Measurements from ENCODE around the gene PRKCE.

The PRKCE gene

GRCh38 chr2:46094689-46095088 lies 443.2 kb downstream of the PRKCE start:
- H3K4me3 ChIP-seq (ENCODE audit: low read length): no peak overlapping the region
- no peak for TF ChIP-seq ZNF274 (IDR thresholded peaks at IDR 0.05; ENCODE audit: low read depth, low read length)

GRCh38 chr2:46095830-46096229 lies 444.4 kb downstream of the PRKCE start:
- H3K4me3 ChIP-seq (ENCODE audit: low read length): no peak overlapping the region
- TF ChIP-seq ZNF274 (IDR thresholded peaks at IDR 0.05; ENCODE audit: low read depth, low read length): no peak

GRCh38 chr2:46096260-46096659 lies 444.8 kb downstream of the PRKCE start:
- no peak for TF ChIP-seq ZNF274 (IDR thresholded peaks at IDR 0.05; ENCODE audit: low read depth, low read length)
- H3K4me3 ChIP-seq (ENCODE audit: low read length): no peak overlapping the region

- no peak overlapping the region for H3K4me3 ChIP-seq (ENCODE audit: low read length)
- TF ChIP-seq ZNF274 (IDR thresholded peaks at IDR 0.05; ENCODE audit: low read depth, low read length): no peak
These were observed 446.4 kb downstream of the PRKCE start for GRCh38 chr2:46097714-46098480.

GRCh38 chr2:46098621-46099062 lies 447.2 kb downstream of the PRKCE start:
- no peak for TF ChIP-seq ZNF274 (IDR thresholded peaks at IDR 0.05; ENCODE audit: low read depth, low read length)
- H3K4me3 ChIP-seq (ENCODE audit: low read length): no peak overlapping the region

GRCh38 chr2:46101557-46102220 lies 450.2 kb downstream of the PRKCE start:
- H3K4me3 ChIP-seq (ENCODE audit: low read length): no peak overlapping the region
- TF ChIP-seq ZNF274 (IDR thresholded peaks at IDR 0.05; ENCODE audit: low read depth, low read length): no peak

- no peak for TF ChIP-seq ZNF274 (IDR thresholded peaks at IDR 0.05; ENCODE audit: low read depth, low read length)
- no peak overlapping the region for H3K4me3 ChIP-seq (ENCODE audit: low read length)
These were observed 455.2 kb downstream of the PRKCE start for GRCh38 chr2:46106690-46107089.

GRCh38 chr2:46114996-46115395 lies 463.5 kb downstream of the PRKCE start:
- no peak overlapping the region for H3K4me3 ChIP-seq (ENCODE audit: low read length)
- TF ChIP-seq ZNF274 (IDR thresholded peaks at IDR 0.05; ENCODE audit: low read depth, low read length): no peak

- no peak overlapping the region for H3K4me3 ChIP-seq (ENCODE audit: low read length)
- TF ChIP-seq ZNF274 (IDR thresholded peaks at IDR 0.05; ENCODE audit: low read depth, low read length): no peak
These were observed 464.7 kb downstream of the PRKCE start for GRCh38 chr2:46116150-46116549.

GRCh38 chr2:46116553-46116991 lies 465.1 kb downstream of the PRKCE start:
- TF ChIP-seq ZNF274 (IDR thresholded peaks at IDR 0.05; ENCODE audit: low read depth, low read length): no peak
- H3K4me3 ChIP-seq (ENCODE audit: low read length): no peak overlapping the region

GRCh38 chr2:46117379-46117778 lies 465.9 kb downstream of the PRKCE start:
- TF ChIP-seq ZNF274 (IDR thresholded peaks at IDR 0.05; ENCODE audit: low read depth, low read length): no peak
- H3K4me3 ChIP-seq (ENCODE audit: low read length): no peak overlapping the region

GRCh38 chr2:46117994-46118393 lies 466.5 kb downstream of the PRKCE start:
- no peak for TF ChIP-seq ZNF274 (IDR thresholded peaks at IDR 0.05; ENCODE audit: low read depth, low read length)
- no peak overlapping the region for H3K4me3 ChIP-seq (ENCODE audit: low read length)

GRCh38 chr2:46118656-46119371 lies 467.3 kb downstream of the PRKCE start:
- TF ChIP-seq ZNF274 (IDR thresholded peaks at IDR 0.05; ENCODE audit: low read depth, low read length): no peak
- H3K4me3 ChIP-seq (ENCODE audit: low read length): no peak overlapping the region

- TF ChIP-seq ZNF274 (IDR thresholded peaks at IDR 0.05; ENCODE audit: low read depth, low read length): no peak
- H3K4me3 ChIP-seq (ENCODE audit: low read length): no peak overlapping the region
These were observed 468.0 kb downstream of the PRKCE start for GRCh38 chr2:46119453-46119852.

Data from GM08714 (cell line).